Ishikawa (cell line): ENCODE measurements around the gene CLSTN2.

Source experiments
- CEBPB ChIP-seq: IDR thresholded peaks from 2 replicates; pipeline ENCODE4 v1.6.1; 2012
- CREB1 ChIP-seq: IDR thresholded peaks from 2 replicates; pipeline ENCODE4 v1.6.1; 2012; ENCODE audit warnings: low read depth
- EGR1 ChIP-seq: IDR thresholded peaks from 2 replicates; pipeline ENCODE4 v1.6.1; 2012
- EP300 ChIP-seq: IDR thresholded peaks from 2 replicates; pipeline ENCODE4 v1.6.1; 2012; ENCODE audit warnings: borderline replicate concordance
- FOXM1 ChIP-seq: IDR thresholded peaks from 2 replicates; pipeline ENCODE4 v1.6.1; 2012; ENCODE audit warnings: low read depth, borderline replicate concordance
- MAX ChIP-seq: IDR thresholded peaks from 2 replicates; pipeline ENCODE4 v1.6.1; 2012
- NFIC ChIP-seq: IDR thresholded peaks from 2 replicates; pipeline ENCODE4 v1.6.1; 2012
- RAD21 ChIP-seq: IDR thresholded peaks from 2 replicates; pipeline ENCODE4 v1.6.1; 2012; ENCODE audit warnings: low read depth
- REST ChIP-seq: IDR thresholded peaks from 2 replicates; pipeline ENCODE4 v1.6.1; 2012; ENCODE audit warnings: low read depth, mild to moderate bottlenecking
- TAF1 ChIP-seq: IDR thresholded peaks from 2 replicates; pipeline ENCODE4 v1.6.1; 2012; ENCODE audit warnings: low read depth, mild to moderate bottlenecking
- TCF12 ChIP-seq: IDR thresholded peaks from 2 replicates; pipeline ENCODE4 v1.6.1; 2012; ENCODE audit warnings: low read depth
- TEAD4 ChIP-seq: IDR thresholded peaks from 2 replicates; pipeline ENCODE4 v1.6.1; 2012
- USF1 ChIP-seq: IDR thresholded peaks from 2 replicates; pipeline ENCODE4 v1.6.1; 2012
- YY1 ChIP-seq: IDR thresholded peaks from 2 replicates; pipeline ENCODE4 v1.6.1; 2012; ENCODE audit warnings: low read depth
- ZBTB7A ChIP-seq: IDR thresholded peaks from 2 replicates; pipeline ENCODE4 v1.6.1; 2012; ENCODE audit warnings: low read depth

CLSTN2 gene

GRCh38 chr3:140268103-140268502 lies 333.1 kb downstream of the CLSTN2 start:
- TF ChIP-seq CREB1 = no peak

GRCh38 chr3:140268610-140269009 lies 333.6 kb downstream of the CLSTN2 start:
- TF ChIP-seq TAF1 (no peak), MAX (no peak), CREB1 (no peak), REST (no peak), TEAD4 (no peak), USF1 (no peak), NFIC (no peak), TCF12 (no peak), ZBTB7A (no peak), EGR1 (no peak), RAD21 (no peak), YY1 (no peak), FOXM1 (no peak), EP300 (no peak), CEBPB (no peak)

- no peak for TF ChIP-seq TAF1
- TF ChIP-seq NFIC = no peak
- TF ChIP-seq REST = no peak
- TF ChIP-seq CREB1 = no peak
- TF ChIP-seq TEAD4 = no peak
These were observed 335.3 kb downstream of the CLSTN2 start for GRCh38 chr3:140270329-140270728.

- no peak for TF ChIP-seq REST
- no peak for TF ChIP-seq YY1
- no peak for TF ChIP-seq NFIC
- no peak for TF ChIP-seq USF1
- TF ChIP-seq EP300 = no peak
- no peak for TF ChIP-seq RAD21
- no peak for TF ChIP-seq CREB1
- no peak for TF ChIP-seq TAF1
- TF ChIP-seq ZBTB7A = no peak
- no peak for TF ChIP-seq CEBPB
- no peak for TF ChIP-seq EGR1
- TF ChIP-seq TEAD4 = no peak
- TF ChIP-seq MAX = no peak
- no peak for TF ChIP-seq FOXM1
These were observed 338.7 kb downstream of the CLSTN2 start for GRCh38 chr3:140273542-140274195.

GRCh38 chr3:140274429-140274828 lies 339.4 kb downstream of the CLSTN2 start:
- TF ChIP-seq MAX (no peak), CEBPB (no peak), FOXM1 (no peak), REST (no peak), CREB1 (no peak), EGR1 (no peak)
